Ovary (tissue), 3 donors: ENCODE results near the gene ELAVL3.

Experiments
- CTCF ChIP-seq, 3 donors: fragments of 450-650 bp in 2 of 3; fragments of 200-600 bp in 1 of 3; IDR thresholded peaks; one replicate each; pipeline versions ENCODE4 v1.5.1 to v1.8.0; 2016 to 2022; ENCODE audit warnings: antibody characterized with exemption in 3 of 3, mild to moderate bottlenecking in 1 of 3
- EP300 ChIP-seq: sonication (generic); formaldehyde crosslinking; IDR thresholded peaks from one replicate; pipeline ENCODE4 v1.6.1; 2017; ENCODE audit warnings: antibody characterized with exemption
- POLR2A ChIP-seq: fragments of 450-650 bp; IDR thresholded peaks from one replicate; pipeline ENCODE4 v1.6.1; 2017; ENCODE audit warnings: antibody characterized with exemption, mild to moderate bottlenecking, moderate library complexity
- donor health status: DM: no; HTN: no; CAD: no.

DNA sequence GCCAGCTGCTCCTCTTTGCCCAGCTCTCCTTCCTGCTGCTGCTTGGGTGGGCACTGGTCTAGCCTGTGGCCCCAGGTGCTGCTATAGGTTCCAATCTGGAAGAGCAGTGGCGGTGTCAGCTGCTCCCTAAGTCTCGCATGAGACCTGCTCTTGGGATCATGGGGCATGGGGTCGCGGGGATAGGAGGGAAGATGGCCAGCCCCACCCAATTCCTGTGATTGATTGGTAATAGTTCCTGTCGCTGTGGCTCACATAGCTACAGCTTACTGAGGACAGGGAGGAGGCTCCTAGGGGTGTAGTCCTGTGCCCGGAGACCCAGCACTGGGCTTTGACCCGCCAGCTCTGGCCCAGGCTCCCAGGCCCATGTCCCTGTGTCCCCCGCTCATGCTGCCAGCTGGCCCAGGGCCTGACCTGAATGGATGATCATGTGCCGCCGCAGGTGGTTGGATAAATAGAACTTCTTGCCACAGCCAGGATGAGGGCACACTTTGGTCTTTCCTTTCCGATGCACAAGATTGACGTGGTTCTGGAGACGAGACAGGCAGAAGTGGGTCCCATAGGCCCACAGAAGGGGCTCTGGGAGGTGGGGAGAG, 4.5 kb upstream of the ELAVL3 start:
- TF ChIP-seq CTCF (IDR thresholded peaks at IDR 0.05) (no peak), POLR2A (no peak), EP300 (no peak)
